Activated CD4-positive, alpha-beta T cell treated with anti-CD3 and anti-CD28 coated beads, Interleukin-2, amount 10 ng/mL, durations not matched to agents 24 days and 14 days (primary cell): ENCODE measurements around the gene BCAR1. TPM values are rescaled to one million over a fixed set of nuclear protein-coding genes. Genes with fewer than 3 reads are reported as not detected.

Source experiments
- DNase-seq: peaks from one replicate; pipeline ENCODE4 v3.0.0; 2022
- H3K27ac Mint-ChIP-seq: one replicate; pipeline ENCODE4 v1.8.0; 2022; ENCODE audit warnings: mild to moderate bottlenecking, mixed read lengths
- H3K27me3 Mint-ChIP-seq: one replicate; pipeline ENCODE4 v1.8.0; 2022; ENCODE audit warnings: mixed read lengths
- H3K36me3 Mint-ChIP-seq: one replicate; pipeline ENCODE4 v1.8.0; 2022; ENCODE audit warnings: low read depth, mild to moderate bottlenecking, mixed read lengths
- H3K4me1 Mint-ChIP-seq: one replicate; pipeline ENCODE4 v1.8.0; 2021; ENCODE audit warnings: mixed read lengths
- H3K4me3 Mint-ChIP-seq: one replicate; pipeline ENCODE4 v1.8.0; 2022; ENCODE audit warnings: mild to moderate bottlenecking, moderate library complexity, mixed read lengths
- H3K9me3 Mint-ChIP-seq: one replicate; pipeline ENCODE4 v1.8.0; 2021; ENCODE audit warnings: mixed read lengths
- intact Hi-C: fragments of 100-400 bp; cut with micrococcal nuclease; formaldehyde crosslinking; loops from one replicate; pipeline ENCODE4 v1.15.1; 2023
- total RNA-seq: library from RNA; stranded (reverse); gene quantifications from 2 replicates; pipeline ENCODE4 v1.2.3, GENCODE V29; 2022

Gene BCAR1
- total RNA-seq, 1 donor from 2014 or later: 0.79 TPM

- H3K9me3 Mint-ChIP-seq: no peaks in the 10 kb centered on the region
- DNase-seq: no peak
- intact Hi-C loops: loop anchor here (10.0 kb wide), 1 partner anchor 529 kb away; no protein-coding TSS in a partner anchor
These were observed 15.2 kb downstream of the BCAR1 start for GRCh38 chr16:75236232-75236631.

GRCh38 chr16:75235721-75236193 lies 15.7 kb downstream of the BCAR1 start:
- Mint-ChIP-seq H3K4me1 (peaks cover 2% of the 10 kb centered on the region), H3K4me3 (no peak overlapping the region), H3K27me3 (peaks cover 2% of the 10 kb centered on the region), H3K9me3 (no peaks in the 10 kb centered on the region), H3K36me3 (no peaks in the 10 kb centered on the region), H3K27ac (no peak overlapping the region)
- no peak for DNase-seq
- intact Hi-C loops: loop anchor here (10.0 kb wide), 1 partner anchor 529 kb away; no protein-coding TSS in a partner anchor

More at GRCh38 chr16:75236232-75236631, 15.2 kb downstream of the BCAR1 start:
- Mint-ChIP-seq H3K27me3 (peaks cover 2% of the 10 kb centered on the region), H3K27ac (no peak overlapping the region), H3K36me3 (no peaks in the 10 kb centered on the region), H3K4me1 (peaks cover 2% of the 10 kb centered on the region), H3K4me3 (no peak overlapping the region)

- Mint-ChIP-seq H3K4me1 (peaks cover 2% of the 10 kb centered on the region), H3K27ac (no peak overlapping the region), H3K27me3 (peaks cover 2% of the 10 kb centered on the region), H3K36me3 (no peaks in the 10 kb centered on the region), H3K4me3 (no peak overlapping the region), H3K9me3 (no peaks in the 10 kb centered on the region)
- no peak for DNase-seq
- intact Hi-C loops: loop anchor here (1.0 to 10.0 kb wide), 2 partner anchors 168 to 530 kb away; no protein-coding TSS in a partner anchor
These were observed 16.3 kb downstream of the BCAR1 start for GRCh38 chr16:75234856-75235696.

GRCh38 chr16:75233611-75233938 lies 17.8 kb downstream of the BCAR1 start:
- Mint-ChIP-seq H3K36me3 (no peaks in the 10 kb centered on the region), H3K4me3 (no peak overlapping the region), H3K4me1 (peaks cover 2% of the 10 kb centered on the region), H3K27me3 (peaks cover 2% of the 10 kb centered on the region), H3K27ac (no peak overlapping the region), H3K9me3 (no peaks in the 10 kb centered on the region)
- DNase-seq: no peak
- intact Hi-C loops: loop anchor here (1.0 to 10.0 kb wide), 2 partner anchors 152 to 531 kb away; no protein-coding TSS in a partner anchor

- Mint-ChIP-seq H3K27ac (no peak overlapping the region), H3K4me3 (no peak overlapping the region), H3K36me3 (no peaks in the 10 kb centered on the region), H3K4me1 (peaks cover 2% of the 10 kb centered on the region), H3K9me3 (no peaks in the 10 kb centered on the region), H3K27me3 (peaks cover 2% of the 10 kb centered on the region)
- intact Hi-C loops: loop anchor here (10.0 kb wide), 1 partner anchor 533 kb away; no protein-coding TSS in a partner anchor
- no peak for DNase-seq
These were observed 19.9 kb downstream of the BCAR1 start for GRCh38 chr16:75231570-75231969.

- H3K27ac Mint-ChIP-seq: no peak overlapping the region
- no peak for DNase-seq
- H3K9me3 Mint-ChIP-seq: no peaks in the 10 kb centered on the region
- H3K4me1 Mint-ChIP-seq: peaks cover 2% of the 10 kb centered on the region
- intact Hi-C loops: loop anchor here (10.0 kb wide), 1 partner anchor 534 kb away; no protein-coding TSS in a partner anchor
- H3K4me3 Mint-ChIP-seq: no peak overlapping the region
- H3K27me3 Mint-ChIP-seq: peaks cover 2% of the 10 kb centered on the region
- H3K36me3 Mint-ChIP-seq: no peaks in the 10 kb centered on the region
These were observed 20.8 kb downstream of the BCAR1 start for GRCh38 chr16:75230471-75231110.

GRCh38 chr16:75229172-75230031 lies 22.0 kb downstream of the BCAR1 start:
- H3K27ac Mint-ChIP-seq: no peak overlapping the region
- H3K9me3 Mint-ChIP-seq: no peaks in the 10 kb centered on the region
- intact Hi-C loops: loop anchor here (10.0 kb wide), 1 partner anchor 535 kb away; no protein-coding TSS in a partner anchor

GRCh38 chr16:75228143-75228976 lies 23.1 kb downstream of the BCAR1 start:
- no peaks in the 10 kb centered on the region for H3K36me3 Mint-ChIP-seq
- intact Hi-C loops: no loop called here
- no peak overlapping the region for H3K4me3 Mint-ChIP-seq
- H3K27ac Mint-ChIP-seq: no peak overlapping the region
- H3K4me1 Mint-ChIP-seq: no peaks in the 10 kb centered on the region
- H3K9me3 Mint-ChIP-seq: no peaks in the 10 kb centered on the region
- no peak for DNase-seq
- H3K27me3 Mint-ChIP-seq: peaks cover 2% of the 10 kb centered on the region

More at GRCh38 chr16:75229172-75230031, 22.0 kb downstream of the BCAR1 start:
- Mint-ChIP-seq H3K4me3 (no peak overlapping the region), H3K36me3 (no peaks in the 10 kb centered on the region), H3K4me1 (peaks cover 2% of the 10 kb centered on the region), H3K27me3 (peaks cover 2% of the 10 kb centered on the region)
- DNase-seq: no peak

- H3K36me3 Mint-ChIP-seq: no peaks in the 10 kb centered on the region
These were observed 23.9 kb downstream of the BCAR1 start for GRCh38 chr16:75227361-75228142.

GRCh38 chr16:75226550-75227360 lies 24.7 kb downstream of the BCAR1 start:
- no peak for DNase-seq
- no peaks in the 10 kb centered on the region for H3K9me3 Mint-ChIP-seq
- no peak overlapping the region for H3K27ac Mint-ChIP-seq
- no peaks in the 10 kb centered on the region for H3K36me3 Mint-ChIP-seq
- no peak overlapping the region for H3K4me3 Mint-ChIP-seq
- H3K4me1 Mint-ChIP-seq: no peaks in the 10 kb centered on the region
- peaks cover 2% of the 10 kb centered on the region for H3K27me3 Mint-ChIP-seq
- intact Hi-C loops: no loop called here

More at GRCh38 chr16:75227361-75228142, 23.9 kb downstream of the BCAR1 start:
- H3K27ac Mint-ChIP-seq: no peak overlapping the region
- DNase-seq: no peak
- H3K27me3 Mint-ChIP-seq: peaks cover 2% of the 10 kb centered on the region
- no peaks in the 10 kb centered on the region for H3K4me1 Mint-ChIP-seq
- H3K9me3 Mint-ChIP-seq: no peaks in the 10 kb centered on the region
- no peak overlapping the region for H3K4me3 Mint-ChIP-seq
- intact Hi-C loops: no loop called here

GRCh38 chr16:75225678-75226515 lies 25.5 kb downstream of the BCAR1 start:
- no peak overlapping the region for H3K4me3 Mint-ChIP-seq
- H3K36me3 Mint-ChIP-seq: no peaks in the 10 kb centered on the region
- intact Hi-C loops: loop anchor here (2.0 kb wide), 1 partner anchor 19 kb away; the partner anchor contains the start of gene CTRB2
- H3K9me3 Mint-ChIP-seq: no peaks in the 10 kb centered on the region
- DNase-seq: no peak
- no peaks in the 10 kb centered on the region for H3K4me1 Mint-ChIP-seq
- H3K27me3 Mint-ChIP-seq: no peaks in the 10 kb centered on the region
- no peak overlapping the region for H3K27ac Mint-ChIP-seq
